NCI-H524 (cell line): Measurements from ENCODE around the gene UCMA.
"Not testable (repeated sequence)": the region's sequence is repeated elsewhere in the genome, so short reads cannot be mapped to it uniquely, and the experiment has no call there.

Experiments used
- DNase-seq, 2 experiments: peaks; one replicate each; lab custom pipeline; 2025; lab: John Stamatoyannopoulos, UW

The UCMA gene, protein sequence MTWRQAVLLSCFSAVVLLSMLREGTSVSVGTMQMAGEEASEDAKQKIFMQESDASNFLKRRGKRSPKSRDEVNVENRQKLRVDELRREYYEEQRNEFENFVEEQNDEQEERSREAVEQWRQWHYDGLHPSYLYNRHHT

DNA sequence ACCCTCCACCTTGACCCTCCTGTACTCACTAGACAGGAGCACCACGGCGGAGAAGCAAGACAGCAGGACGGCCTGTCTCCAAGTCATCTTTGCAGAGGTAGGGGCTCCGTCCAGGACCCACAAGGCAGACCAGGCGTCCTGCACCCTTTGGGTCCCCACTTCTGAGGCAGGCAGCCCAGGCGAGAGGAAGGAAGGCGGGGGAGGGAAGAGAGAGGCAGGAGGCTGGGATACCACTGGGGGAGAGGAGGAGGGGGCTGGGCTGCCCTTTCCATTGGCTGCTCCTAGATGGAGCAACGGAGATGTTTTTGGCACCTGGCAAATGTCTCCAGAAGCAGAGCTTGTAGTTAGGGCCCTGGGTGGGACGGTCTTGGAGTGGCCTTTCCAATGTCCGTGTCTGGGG, at the start of gene UCMA:
Gene UCMA (minus strand): TSS at position 203 of the 400 bp plus-strand sequence. CDS start 116 bp downstream, at position 87.
- DNase-seq: no peak

DNA sequence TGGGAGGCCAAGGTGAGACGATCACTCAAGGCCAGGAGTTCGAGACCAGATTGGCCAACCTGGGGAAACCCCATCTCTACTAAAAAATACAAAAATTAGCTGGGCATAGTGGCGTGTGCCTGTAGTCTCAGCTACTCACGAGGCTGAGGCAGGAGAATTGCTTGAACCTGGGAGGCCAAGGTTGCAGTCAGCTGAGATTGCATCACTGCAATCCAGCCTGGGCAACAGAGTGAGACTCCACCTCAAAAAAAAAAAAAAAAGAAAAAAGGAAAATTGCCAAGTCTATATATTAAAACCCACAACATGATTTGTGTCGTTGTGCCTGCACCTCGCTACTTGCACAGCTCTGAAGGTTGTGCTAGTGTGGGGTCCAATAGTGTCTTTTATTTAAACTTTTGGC, 48.2 kb upstream of the UCMA start:
- DNase-seq: not testable (repeated sequence)

DNA sequence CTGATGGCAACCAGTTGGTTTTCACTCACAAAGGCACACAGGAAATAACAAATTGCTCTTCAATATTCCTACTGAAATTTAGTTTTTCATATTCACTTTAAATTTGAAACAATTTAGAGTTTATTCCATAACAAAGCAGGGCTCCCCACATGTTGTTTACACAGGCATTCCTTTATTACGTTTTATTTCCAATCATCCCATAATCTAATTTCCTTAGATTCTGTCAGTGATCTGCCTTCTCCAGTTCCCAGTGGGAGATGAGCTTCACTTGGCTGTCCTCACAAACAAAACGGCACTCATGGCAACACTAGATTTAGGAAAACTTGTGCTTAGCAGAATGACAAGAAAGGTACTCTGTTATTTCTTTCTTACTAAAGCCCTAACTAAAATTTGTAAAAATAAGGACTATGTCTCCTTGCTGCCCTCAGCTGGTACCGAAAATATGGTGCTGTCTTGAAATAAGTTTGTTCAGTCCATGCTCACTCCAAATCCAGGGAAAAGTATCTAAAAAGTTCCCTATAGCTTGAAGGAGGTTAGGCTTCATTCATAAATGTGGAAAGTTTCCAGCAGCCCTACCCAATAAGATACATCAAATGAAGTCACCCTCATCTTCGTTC, 42.7 kb upstream of the UCMA start:
- DNase-seq: no peak

DNA sequence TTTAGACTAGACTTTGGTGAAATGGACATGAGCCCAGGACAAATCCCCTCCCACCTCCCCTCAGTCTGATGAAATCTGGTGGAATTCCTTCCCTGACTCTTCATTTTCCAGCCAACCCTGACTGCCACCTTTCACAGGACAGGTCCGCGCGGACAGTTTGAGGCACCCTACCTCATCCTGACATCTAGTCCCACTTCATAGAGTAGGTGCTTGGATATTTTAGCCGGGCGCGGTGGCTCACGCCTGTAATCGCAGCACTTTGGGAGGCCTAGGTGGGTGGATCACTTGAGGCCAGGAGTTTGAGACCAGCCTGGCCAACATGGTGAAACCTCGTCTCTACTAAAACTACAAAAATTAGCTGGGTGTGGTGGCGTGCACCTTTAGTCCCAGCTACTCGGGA, 42.0 kb upstream of the UCMA start:
- DNase-seq: not testable (repeated sequence)

DNA sequence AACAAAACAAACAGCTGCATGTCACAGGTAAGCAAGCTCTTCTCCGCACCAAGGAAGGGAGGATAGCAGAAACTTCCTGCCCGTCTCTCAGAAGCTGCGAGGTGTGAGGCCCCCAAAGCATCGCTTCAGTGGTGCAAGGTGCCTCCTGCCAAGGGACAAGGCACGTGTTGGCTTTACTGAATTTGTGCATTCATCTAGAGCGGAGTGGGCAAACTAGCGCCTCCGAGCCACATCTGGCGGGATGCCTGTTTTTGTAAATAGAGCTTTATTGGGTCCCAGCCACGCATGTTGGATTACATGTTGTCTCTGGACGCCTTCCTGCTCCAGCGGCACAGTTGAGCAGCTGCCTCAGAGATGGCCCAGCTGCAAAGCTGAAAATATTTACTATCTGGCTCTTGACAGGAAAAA, 38.0 kb upstream of the UCMA start:
- peak in 1 of 2 experiments; percentile 0 for DNase-seq

DNA sequence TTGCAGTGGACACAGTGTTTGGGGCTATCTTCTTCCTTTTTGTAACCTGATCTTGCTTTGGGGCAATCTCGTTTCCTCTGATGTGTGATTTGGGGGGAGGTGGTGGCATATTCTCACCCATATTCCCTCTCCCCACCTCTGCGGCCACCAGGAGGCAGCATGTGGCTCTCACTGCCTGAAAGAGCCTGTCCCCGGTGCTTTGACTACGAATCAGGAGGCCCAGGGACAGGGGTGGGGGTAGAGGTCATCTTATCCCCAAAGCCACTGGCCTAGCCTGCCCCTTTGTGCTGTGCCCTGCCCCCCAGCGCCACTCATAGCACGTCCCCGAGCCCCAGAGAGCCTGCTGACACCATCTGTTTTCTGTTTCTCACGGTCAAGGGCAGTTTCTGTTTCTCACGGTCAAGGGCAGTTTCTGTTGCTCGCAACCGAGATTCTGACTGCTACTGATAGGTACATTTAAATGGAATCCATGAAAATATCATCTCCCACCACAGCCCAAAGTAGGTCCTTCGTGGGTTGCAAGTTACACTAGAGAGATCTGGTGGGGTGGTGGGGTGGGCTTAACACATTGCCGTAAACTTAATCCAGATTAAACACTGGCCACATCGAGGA, 37.5 kb upstream of the UCMA start:
- peak; percentile 11 to 26 for DNase-seq

DNA sequence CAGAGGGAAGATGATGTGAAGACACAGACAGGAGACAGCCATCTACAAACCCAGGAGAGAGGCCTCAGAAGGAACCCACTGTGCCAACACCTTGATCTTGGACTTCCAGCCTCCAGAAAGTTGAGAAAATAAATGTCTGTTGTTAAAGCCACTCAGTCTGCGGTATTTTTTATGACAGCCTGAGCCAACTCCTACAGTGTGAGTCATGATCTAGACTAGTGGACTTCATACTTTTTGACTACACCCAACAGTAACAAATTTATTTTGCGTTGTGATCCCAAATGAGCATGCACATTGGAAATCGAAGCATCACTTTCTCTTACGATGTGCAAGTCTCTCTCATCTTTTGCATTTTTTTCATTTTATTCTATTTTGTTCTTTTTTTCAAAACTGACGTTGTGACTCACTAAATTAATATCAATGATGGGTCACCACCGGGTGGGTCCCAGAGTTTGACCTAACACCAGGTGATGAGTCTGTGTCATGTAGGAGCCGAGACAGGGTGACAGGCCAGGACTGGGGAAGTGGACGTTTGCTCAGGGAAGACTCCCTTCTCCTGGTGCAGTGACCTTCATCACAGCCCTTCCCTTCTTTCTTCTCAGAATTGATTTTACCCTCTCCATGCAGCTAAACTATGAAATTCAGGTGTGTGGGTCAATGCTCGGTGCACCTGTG, 36.8 kb upstream of the UCMA start:
- DNase-seq: no peak

DNA sequence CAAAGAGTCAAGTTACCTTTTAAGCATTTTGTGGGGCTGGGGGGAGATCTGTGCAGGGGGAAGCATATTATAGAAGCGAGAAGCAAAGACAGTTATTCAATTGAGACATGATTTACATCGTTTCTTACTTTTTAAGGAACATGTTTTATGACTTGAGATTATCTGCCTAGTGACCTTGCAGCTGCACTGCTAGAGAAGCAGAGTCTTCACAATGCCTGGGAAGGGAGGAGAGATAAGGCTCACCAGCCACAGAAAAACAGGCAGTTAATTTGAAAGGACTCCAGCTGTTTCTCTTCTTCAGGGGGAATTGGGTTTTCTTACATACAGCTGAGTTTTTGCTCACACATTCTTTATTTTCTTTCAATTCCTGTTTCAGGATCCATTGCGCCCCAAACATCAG, 34.7 kb upstream of the UCMA start:
- DNase-seq: no peak

DNA sequence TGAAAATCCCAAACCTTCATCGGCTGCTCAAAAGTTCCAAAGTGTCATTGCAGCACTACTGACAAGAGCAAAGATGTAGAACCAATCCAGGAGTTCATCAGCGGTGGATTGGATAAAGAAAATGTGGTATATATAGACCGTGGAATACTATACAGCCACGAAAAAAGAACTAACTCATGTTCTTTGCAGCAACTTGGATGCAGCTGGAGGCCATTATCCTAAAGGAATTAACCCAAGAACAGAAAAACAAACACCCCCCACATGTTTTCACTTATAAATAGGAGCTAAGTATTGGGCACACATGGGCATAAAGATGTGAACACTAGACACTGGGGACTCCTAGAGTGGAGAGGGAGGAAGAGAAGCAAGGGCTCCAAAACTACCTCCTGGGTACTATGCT, 34.1 kb upstream of the UCMA start:
- DNase-seq: no peak

DNA sequence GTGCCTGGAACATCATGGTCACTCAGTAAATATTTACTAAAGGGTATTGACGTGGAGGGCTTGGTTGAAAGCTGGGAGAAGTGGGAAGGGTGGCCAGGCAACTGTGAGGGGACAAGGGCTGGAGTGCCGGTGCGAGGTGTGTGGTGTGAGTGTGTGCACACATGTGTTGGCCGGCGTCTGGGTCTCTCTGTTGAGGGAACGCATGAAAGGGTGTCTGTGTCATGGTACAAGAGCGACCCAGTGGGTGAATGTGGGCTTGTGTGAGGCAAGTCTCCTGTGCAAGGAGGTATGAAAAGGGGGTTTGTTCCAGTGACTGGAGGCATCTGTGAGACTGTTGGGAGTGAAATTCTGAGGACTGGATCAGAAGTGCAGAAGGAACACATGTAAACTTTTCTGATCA, 29.4 kb upstream of the UCMA start:
- DNase-seq: no peak

DNA sequence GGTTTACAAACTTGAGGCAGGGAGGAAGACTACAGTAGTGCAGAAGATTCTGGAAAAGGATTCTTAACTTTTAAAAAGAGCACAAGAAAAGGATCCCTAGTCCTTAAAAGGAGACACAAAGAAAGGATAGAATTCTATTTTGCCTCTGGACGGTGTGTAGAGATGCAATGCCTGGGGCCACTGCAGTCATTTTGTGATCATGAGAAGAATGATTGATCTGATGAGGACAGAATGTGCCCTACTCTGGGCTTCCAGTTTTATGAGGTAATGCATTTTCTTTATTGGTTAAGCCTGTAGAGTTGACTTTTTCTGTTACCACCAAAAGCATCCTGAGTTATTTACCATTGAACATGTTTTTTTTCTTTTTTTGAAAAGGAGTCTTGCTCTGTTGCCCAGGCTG, 28.3 kb upstream of the UCMA start:
- DNase-seq: no peak

DNA sequence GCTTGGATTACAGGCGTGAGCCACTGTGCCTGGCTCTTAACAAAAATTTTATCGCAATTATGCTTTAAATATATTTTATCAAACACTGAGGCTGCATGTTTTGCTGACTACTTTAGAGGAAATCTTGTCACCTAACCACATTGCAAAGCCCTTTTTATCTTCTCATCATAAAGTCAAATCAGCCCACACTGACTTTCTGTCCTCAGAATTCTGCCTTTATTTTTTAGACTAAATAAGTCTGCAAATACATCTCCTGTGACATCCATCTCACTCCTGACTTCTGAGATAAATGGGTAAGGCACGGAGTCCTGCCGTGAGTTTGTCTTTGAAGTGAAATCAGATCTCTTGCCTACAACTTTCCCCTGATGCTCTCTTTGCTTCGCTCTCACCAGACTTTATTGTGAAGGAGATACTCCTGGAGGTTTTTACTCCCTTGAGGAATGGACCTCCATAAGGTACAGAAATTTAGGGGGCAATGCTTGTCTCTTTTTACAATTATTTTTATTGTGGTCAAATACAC, 23.5 kb upstream of the UCMA start:
- DNase-seq: no peak

DNA sequence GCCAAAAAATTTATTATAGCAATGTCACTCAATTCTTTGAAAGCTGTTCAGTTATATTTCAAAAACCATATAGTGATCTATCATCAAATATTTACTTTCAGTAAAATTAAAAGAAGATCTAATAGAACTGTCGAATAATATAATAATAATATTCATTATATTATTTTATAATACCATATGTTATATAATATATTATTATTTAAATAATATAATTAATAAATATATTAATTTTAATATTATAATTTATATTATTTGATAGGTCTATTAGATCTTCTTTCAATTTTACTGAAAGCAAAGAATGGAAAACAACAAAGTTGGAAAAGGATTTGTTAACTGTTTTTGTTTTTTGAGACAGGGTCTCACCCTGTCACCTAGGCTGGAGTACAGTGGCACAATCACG, 22.5 kb upstream of the UCMA start:
- no peak for DNase-seq

DNA sequence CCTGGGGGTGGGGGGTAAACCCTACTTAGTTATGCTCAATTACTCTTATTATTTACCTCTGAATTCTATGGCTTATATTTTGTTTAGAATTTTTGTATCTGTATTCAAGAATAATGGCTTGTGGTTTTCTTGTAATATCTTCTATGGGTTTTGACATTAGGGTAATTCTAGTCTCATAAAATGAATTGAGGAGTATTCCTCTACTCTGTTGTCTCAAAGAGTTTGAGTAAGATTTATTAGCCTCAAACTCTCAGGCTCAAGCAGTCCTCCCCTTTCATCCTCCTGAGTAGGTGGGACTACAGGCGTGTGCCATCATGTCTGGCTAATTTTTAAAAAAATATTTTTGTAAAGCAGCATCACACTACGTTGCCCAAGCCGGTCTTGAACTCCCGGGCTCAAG, 19.6 kb upstream of the UCMA start:
- no peak for DNase-seq

DNA sequence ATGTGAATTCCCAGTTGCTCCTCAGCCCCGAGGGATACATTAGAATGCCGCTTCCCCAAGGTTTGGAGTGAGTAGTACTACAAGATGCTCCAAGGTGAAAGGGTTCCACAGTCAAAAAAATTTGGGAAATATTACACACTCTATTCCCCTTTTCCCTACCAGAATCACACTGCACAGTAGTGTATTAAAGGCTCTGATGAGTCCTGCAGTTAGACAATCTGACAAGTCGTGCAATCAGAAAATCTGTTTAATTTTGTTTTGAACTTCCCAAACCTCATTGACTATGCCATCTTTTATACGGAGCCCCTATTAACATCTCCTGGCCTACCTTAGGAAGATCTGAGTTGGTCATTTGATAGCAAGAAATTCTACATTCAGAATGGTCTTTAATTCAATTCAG, 13.6 kb upstream of the UCMA start:
- DNase-seq: no peak

DNA sequence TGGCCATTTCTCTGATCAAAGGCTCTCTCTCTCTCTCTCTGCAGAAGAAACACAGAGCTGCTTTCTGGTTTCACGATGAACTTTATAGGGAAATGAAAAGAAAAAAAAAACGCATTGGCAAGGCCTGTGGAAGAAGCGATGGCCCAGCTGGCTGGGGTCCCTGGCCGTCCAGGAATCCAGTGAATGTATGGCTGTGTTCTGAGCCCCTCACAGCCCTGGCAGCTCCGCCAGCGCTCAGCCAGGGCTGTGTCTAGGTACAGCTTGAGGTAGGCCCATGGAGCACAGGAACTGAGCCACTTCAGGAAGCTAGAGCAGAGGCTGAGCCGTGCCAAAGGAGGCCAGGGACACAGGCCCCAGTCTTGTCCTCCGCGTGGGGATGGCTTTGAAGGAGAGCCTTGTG, 13.1 kb upstream of the UCMA start:
- no peak for DNase-seq

DNA sequence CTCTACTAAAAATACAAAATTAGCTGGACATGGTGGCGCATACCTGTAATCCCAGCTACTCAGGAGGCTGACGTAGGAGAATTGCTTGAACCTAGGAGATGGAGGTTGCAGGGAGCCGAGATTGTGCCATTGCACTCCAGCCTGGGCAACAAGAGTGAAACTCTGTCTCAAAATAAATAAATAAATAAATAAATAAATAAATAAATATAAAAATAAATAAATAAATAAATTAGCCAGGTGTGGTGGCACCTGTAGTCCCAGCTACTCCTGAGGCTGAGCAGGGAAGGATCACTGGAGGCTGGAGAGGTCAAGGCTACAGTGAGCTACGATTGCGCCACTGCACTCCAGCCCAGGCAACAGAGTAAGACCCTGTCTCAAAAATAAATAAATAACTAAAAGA, 8.1 kb upstream of the UCMA start:
- DNase-seq: not testable (repeated sequence)

DNA sequence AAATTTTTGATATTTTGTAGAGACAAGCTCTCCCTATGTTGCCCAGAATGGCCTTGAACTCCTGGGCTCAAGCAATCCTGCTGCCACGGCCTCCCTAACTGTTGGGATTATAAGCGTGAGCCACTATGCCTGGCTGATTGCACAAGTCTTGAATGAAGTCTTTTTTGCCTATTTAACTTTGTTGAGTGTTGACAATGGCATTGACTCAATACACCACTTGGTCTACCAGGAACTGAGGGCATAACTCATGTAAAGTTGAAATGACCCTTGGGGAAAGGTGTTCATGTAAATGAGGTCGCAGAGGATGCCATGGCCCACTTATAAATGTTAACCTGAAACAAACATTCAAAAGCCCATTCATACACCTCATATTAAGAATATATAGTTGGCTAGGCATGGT, 7.4 kb upstream of the UCMA start:
- no peak for DNase-seq

DNA sequence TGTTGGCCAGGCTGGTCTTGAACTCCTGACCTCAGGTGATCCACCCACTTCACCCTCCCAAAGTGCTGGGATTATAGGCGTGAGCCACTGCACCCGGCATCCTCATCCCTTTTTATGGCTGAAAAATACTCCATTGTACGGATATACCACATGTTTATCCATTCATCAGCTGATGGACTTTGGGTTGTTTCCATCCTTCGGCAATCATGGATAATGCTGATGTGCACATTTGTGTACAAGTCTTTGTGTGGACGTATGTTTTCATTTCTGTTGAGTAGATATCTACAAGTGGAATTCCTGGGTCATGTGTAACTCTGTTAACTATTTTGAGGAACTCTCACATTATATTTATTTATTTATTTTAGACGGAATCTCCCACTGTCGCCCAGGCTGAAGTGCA, 5.7 kb upstream of the UCMA start:
- DNase-seq: no peak

DNA sequence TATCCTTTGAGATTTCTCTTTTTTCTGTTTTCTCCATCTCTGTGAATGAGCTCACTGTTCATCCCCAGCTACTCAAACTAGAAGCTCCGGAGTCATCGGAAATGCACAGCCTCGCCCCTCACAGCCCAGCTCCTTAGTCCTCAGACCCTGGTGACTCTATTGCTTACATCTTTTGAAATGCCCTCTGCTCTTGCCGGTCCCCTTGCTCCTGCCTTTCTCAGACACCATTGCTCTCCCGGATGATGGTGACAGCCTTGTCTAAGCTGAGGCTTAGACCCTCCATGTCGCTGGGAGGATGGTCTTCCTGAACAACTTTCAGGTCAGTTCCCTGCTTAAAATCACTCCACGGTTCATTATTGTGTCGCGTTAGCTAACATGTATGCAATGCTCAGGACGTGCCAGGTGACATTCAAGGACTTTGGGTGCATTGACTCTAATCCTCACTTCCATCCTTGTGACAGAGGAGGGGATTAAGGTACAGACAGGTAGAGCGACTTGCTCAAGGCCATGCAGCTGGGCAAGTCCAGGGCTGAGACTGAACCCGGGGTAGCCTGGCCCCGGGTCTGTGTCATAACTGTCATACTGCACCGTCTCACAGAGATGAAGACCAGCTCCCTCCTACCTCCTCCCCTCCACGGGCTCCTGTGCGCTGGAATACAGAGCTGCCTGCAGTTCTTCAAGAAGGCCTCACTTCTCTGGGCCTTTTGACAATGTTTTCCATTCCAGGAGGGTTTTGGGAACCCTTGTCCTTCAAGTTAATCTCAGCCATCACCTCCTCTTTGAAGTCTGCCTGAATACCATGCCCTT, 4.3 kb upstream of the UCMA start:
- DNase-seq: no peak

DNA sequence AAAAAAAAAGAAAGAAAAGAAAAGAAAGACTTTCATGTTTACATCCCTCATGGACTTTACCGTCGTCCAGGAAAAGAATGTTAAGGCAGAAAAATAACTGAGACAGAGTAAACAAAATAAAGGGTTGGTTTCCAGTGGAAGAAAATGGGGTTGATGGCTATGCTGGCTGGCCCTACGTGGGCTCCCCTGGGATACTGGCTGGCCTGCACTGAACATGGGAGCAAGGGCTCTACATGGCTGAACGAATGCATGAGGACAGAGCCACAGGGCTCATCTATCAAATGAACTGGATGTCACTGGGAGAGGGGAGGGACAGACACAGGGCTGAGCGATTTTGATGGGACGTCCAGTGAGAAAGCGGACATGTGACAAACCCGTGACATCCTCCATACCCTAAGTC, 2.5 kb upstream of the UCMA start:
- no peak for DNase-seq

DNA sequence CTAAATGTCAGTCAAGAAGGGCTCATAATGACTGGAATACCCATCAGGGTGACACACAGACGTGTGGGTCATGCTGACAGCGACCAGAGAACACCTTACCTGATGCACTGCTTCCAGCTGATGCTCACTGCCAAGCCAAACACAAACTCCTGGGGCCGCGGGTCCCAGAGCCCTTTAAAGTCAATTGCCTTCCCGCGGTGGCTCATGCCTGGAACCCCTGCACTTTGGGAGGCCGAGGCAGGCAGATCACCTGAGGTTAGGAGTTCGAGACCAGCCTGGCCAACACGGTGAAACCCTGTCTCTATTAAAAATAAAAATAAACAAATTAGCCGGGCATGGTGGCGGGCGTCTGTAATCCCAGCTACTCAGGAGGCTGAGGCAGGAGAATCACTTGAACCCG, 562 bp upstream of the UCMA start:
- not testable (repeated sequence) for DNase-seq
